HCT116 (cell line): Measurements from ENCODE around the gene RAB34. TPM values are rescaled to one million over a fixed set of nuclear protein-coding genes. Genes with fewer than 3 reads are reported as not detected.

ENCODE experiments used
- ATAC-seq: fragments of 200-7000 bp; cut with Tn5 transposase; 2 replicates; pipeline ENCODE4 v1.9.1; 2020; ENCODE audit warnings: mild to moderate bottlenecking, moderate library complexity
- BruUV-seq: library from RNA; stranded (reverse); fragments of 400-500 nt; replicated peaks from 2 replicates; lab custom pipeline; 2021; lab: Mats Ljungman, UMichigan
- CTCF ChIA-PET: fragments of 300-600 bp; sonication (Branson Sonifier 250); formaldehyde crosslinking; loops from one replicate; lab custom pipeline; 2021; ENCODE audit warnings: antibody characterized with exemption; lab: Charles Lee
- POLR2A ChIA-PET: fragments of 300-600, 350-600 bp; sonication (Branson Sonifier 250); formaldehyde crosslinking; loops from one replicate; lab custom pipeline; 2021; ENCODE audit warnings: antibody characterized with exemption; lab: Charles Lee
- RAD21 ChIA-PET, 2 experiments: fragments of 300-600 bp; sonication (Branson Sonifier 250); formaldehyde crosslinking; loops; one replicate each; lab custom pipeline; 2023; ENCODE audit warnings: low total read pairs in 2 of 2; ENCODE audit not compliant: uncharacterized antibody in 2 of 2, unreplicated experiment in 2 of 2, low non-redundant PET in 1 of 2; lab: Charles Lee
- DNase-seq: peaks from one replicate; pipeline ENCODE4 v3.0.0-alpha.2; 2010; ENCODE audit warnings: low read depth, low spot score
- H2AFZ ChIP-seq: fragments of 200-600 bp; shearing (Covaris generic), sonication (generic); 2 replicates; pipeline ENCODE4 v1.6.1; 2017; ENCODE audit warnings: low read depth, mixed run types, mixed read lengths, antibody characterized with exemption, low read length; ENCODE audit not compliant: poor library complexity, severe bottlenecking
- H3K27ac ChIP-seq: 2 replicates; pipeline ENCODE4 v1.5.1; 2012; ENCODE audit warnings: low read depth, low read length
- H3K27me3 ChIP-seq: fragments of 200-600 bp; sonication (generic); 2 replicates; pipeline ENCODE4 v1.6.1; 2016; ENCODE audit warnings: mixed run types, low read length, mixed read lengths; ENCODE audit not compliant: insufficient read depth
- H3K36me3 ChIP-seq, 2 experiments: fragments of 200-500 bp in 1 of 2; fragments of 200-600 bp in 1 of 2; sonication (Bioruptor generic) in 1 of 2; sonication (generic) in 1 of 2; 2 replicates each; pipeline versions ENCODE4 v1.5.1 to v1.6.1; 2014 to 2016; ENCODE audit warnings: low read length in 2 of 2, inconsistent platforms in 1 of 2, mixed read lengths in 1 of 2, mixed run types in 1 of 2; ENCODE audit not compliant: insufficient read depth in 2 of 2, control insufficient read depth in 1 of 2
- H3K4me1 ChIP-seq, 2 experiments: fragments of 200-600 bp in 1 of 2; sonication (generic) in 1 of 2; 2 replicates each; pipeline versions ENCODE4 v1.5.1 to v1.6.1; 2012 to 2017; ENCODE audit warnings: low read length in 2 of 2, inconsistent platforms in 1 of 2, mild to moderate bottlenecking in 1 of 2, mixed read lengths in 1 of 2, mixed run types in 1 of 2, moderate library complexity in 1 of 2; ENCODE audit not compliant: insufficient read depth in 2 of 2, control insufficient read depth in 1 of 2
- H3K4me2 ChIP-seq: fragments of 200-600 bp; sonication (generic); 2 replicates; pipeline ENCODE4 v1.6.1; 2017; ENCODE audit warnings: mixed run types, low read length, mixed read lengths
- H3K4me3 ChIP-seq, 2 experiments: fragments of 200-600 bp in 1 of 2; sonication (generic) in 1 of 2; replicated peaks in 1 of 2; 2 replicates each; pipeline ENCODE4 v1.5.1; 2011 to 2016; ENCODE audit warnings: low read length in 2 of 2, control low read depth in 1 of 2, low read depth in 1 of 2, mild to moderate bottlenecking in 1 of 2, mixed read lengths in 1 of 2, mixed run types in 1 of 2
- H3K79me2 ChIP-seq: fragments of 200-600 bp; sonication (generic); 2 replicates; pipeline ENCODE4 v1.6.1; 2017; ENCODE audit warnings: mild to moderate bottlenecking, mixed run types, low read length, moderate library complexity, mixed read lengths; ENCODE audit not compliant: insufficient read depth
- H3K9ac ChIP-seq: fragments of 200-600 bp; sonication (generic); 2 replicates; pipeline ENCODE4 v1.6.1; 2016; ENCODE audit warnings: low read length, mixed read lengths
- H3K9me2 ChIP-seq: fragments of 200-600 bp; sonication (generic), shearing (Covaris generic); 2 replicates; pipeline ENCODE4 v1.6.1; 2017; ENCODE audit warnings: mixed run types, mild to moderate bottlenecking, moderate library complexity; ENCODE audit not compliant: insufficient read depth
- H3K9me3 ChIP-seq, 2 experiments: fragments of 200-500 bp in 1 of 2; fragments of 200-600 bp in 1 of 2; sonication (Bioruptor generic) in 1 of 2; sonication (generic) in 1 of 2; 2 replicates each; pipeline ENCODE4 v1.6.1; 2014 to 2017; ENCODE audit warnings: low read length in 2 of 2, mixed read lengths in 2 of 2, inconsistent platforms in 1 of 2, low read depth in 1 of 2, mild to moderate bottlenecking in 1 of 2, mixed run types in 1 of 2, moderate library complexity in 1 of 2; ENCODE audit not compliant: control insufficient read depth in 1 of 2, insufficient read depth in 1 of 2
- H4K20me1 ChIP-seq: fragments of 200-600 bp; sonication (generic), shearing (Covaris generic); 2 replicates; pipeline ENCODE4 v1.6.1; 2017; ENCODE audit warnings: mixed run types, mild to moderate bottlenecking, moderate library complexity; ENCODE audit not compliant: insufficient read depth
- ATF3 ChIP-seq: IDR thresholded peaks from 2 replicates; pipeline ENCODE4 v1.6.1; 2012
- EGR1 ChIP-seq: IDR thresholded peaks from 2 replicates; pipeline ENCODE4 v1.6.1; 2012; ENCODE audit warnings: low read depth
- ELF1 ChIP-seq: IDR thresholded peaks from 2 replicates; pipeline ENCODE4 v1.6.1; 2012; ENCODE audit warnings: low read depth, borderline replicate concordance
- EZH2 ChIP-seq: fragments of 200-600 bp; sonication (generic); IDR thresholded peaks from 2 replicates; pipeline ENCODE4 v1.6.1; 2017; ENCODE audit warnings: antibody characterized with exemption, mixed run types
- POLR2A ChIP-seq: IDR thresholded peaks from 2 replicates; pipeline ENCODE4 v1.7.0; 2011; ENCODE audit warnings: borderline replicate concordance; ENCODE audit not compliant: insufficient read depth, insufficient read length; ENCODE audit errors: extremely low read depth
- RAD21 ChIP-seq: IDR thresholded peaks from 2 replicates; pipeline ENCODE4 v1.6.1; 2012; ENCODE audit warnings: low read depth, mild to moderate bottlenecking
- ZBTB33 ChIP-seq: IDR thresholded peaks from 2 replicates; pipeline ENCODE4 v1.6.1; 2011; ENCODE audit warnings: mild to moderate bottlenecking, low read length, moderate library complexity; ENCODE audit not compliant: insufficient replicate concordance; ENCODE audit errors: extremely low read depth
- intact Hi-C: fragments of 100-400 bp; cut with micrococcal nuclease; formaldehyde crosslinking; loops from 2 replicates; pipeline ENCODE4 v1.10.0; 2022
- total RNA-seq: library from RNA; stranded (reverse); gene quantifications from one replicate; pipeline ENCODE4 v1.2.1, GENCODE V29; 2021; ENCODE audit not compliant: unreplicated experiment

The RAB34 gene
- total RNA-seq, 1 experiment from 2014 or later, result 0.59 TPM

GRCh38 chr17:28703552-28704218 is 14.0 kb downstream of the RAB34 start:
- Histone ChIP-seq H3K27me3 (no peaks in the 10 kb centered on the region), H3K9me3 (no peaks in the 10 kb centered on the region), H2AFZ (no peak overlapping the region), H3K4me1 (no peaks in the 10 kb centered on the region), H3K9ac (no peak overlapping the region), H3K36me3 (peaks cover 26 to 31% of the 10 kb centered on the region in 2 experiments), H3K79me2 (no peaks in the 10 kb centered on the region), H3K4me3 (no peak overlapping the region), H3K27ac (no peak overlapping the region), H4K20me1 (no peaks in the 10 kb centered on the region), H3K4me2 (no peak overlapping the region), H3K9me2 (no peaks in the 10 kb centered on the region)
- CTCF ChIA-PET, result no interaction called here
- TF ChIP-seq ELF1 (no peak), ATF3 (no peak), ZBTB33 (no peak), EGR1 (no peak), RAD21 (no peak), EZH2 (no peak), POLR2A (no peak)
- no TSS peak for BruUV-seq
- no peak for DNase-seq
- POLR2A ChIA-PET, result interaction anchor here (1.0 kb wide), 1 partner anchor 16 kb away, joined by 3 read pairs; the partner anchor contains the start of gene RPL23A
- ATAC-seq, result no peak
- RAD21 ChIA-PET, result no interaction called here
- intact Hi-C loops, result no loop called here
